Measurements from ENCODE around the gene SLC9B1.
"Not testable (repeated sequence)": the region's sequence is repeated elsewhere in the genome, so short reads cannot be mapped to it uniquely, and the experiment has no call there.

Gene SLC9B1

DNA sequence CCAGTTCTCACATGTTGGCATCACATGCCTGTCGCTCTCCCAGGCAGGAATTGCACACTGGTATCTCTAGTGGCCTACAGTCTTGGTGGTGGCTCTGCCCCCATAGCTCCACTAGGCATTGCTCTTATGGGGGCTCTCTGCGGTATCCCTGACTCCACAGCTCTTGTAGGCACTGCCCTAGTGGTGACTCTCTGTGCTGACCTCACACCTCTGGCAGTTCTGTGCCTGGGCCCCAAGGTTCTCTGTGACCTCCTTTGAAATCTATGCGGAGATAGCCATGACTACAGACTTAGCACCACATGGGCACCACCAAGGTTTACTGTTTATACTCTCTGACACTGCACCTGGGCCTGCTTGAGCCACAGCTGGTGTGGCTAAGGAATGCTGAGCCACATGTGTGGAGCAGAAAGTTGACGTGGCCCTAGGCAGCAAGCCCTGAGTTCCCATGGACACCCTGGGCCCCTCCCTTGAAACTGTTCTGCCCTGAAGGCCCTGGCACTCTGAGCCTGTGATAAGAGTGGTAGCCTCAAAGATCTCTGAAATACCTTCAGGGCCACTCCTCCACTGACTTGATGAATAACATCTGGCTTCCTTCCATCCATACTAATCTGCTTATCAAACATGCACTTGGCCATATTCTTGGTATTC lies 8.0 kb downstream of the SLC9B1 start:
- DNase-seq (ENCODE audit: low spot score) = peak; percentile 1

DNA sequence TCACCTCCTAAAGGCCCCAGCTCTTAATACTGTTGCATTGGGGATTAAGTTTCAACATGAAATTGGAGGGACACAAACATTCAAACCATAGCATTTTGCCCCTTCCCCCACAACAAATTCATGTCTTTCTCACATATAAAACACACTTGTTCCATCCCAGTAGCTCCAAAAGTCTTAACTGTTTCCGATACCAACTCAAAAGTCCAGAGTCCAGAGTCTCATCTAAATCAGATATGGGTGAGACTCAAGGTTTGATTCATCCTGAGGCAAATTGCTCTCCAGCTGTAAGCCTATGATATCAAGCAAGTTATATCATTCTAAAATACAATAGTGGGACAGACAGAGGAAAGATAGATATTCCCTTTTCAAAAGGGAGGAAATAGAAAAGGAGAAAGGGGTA lies 8.7 kb downstream of the SLC9B1 start:
- DNase-seq (ENCODE audit: low spot score) = no peak

DNA sequence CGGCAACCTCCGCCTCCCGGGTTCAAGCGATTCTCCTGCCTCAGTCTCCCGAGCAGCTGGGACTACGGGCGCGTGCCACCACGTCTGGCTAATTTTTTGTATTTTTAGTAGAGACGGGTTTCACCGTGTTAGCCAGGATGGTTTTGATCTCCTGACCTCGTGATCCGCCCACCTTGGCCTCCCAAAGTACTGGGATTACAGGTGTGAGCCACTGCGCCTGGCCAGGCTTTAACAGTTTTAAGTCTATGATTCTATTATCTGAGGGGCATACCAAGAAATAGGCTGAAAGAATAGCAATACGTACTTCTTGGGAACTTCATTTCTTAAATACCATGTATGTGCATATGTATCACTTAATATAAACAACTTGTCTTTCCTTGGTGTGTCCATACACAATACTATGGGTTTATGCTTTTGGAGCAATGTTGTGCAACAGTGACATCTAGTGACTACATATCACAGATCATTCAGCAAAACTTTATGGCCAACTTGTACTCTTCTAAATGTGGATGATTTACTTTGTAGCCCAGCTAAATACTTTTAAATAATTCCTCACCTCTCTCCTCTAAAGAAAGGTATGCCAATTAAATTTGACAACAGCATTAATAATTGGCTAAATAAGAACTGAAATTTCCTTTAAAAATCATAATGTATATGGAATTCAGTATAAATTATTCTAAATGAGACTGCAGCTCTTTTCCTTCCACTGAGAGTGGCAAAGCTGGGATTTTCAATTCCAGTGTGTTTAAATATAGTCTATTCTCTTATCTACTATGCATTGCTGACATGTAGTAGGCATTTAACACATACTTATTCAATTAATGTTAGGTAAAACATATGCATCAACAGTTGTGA lies 10.4 kb downstream of the SLC9B1 start:
- peak; percentile 25 for DNase-seq (ENCODE audit: low spot score)

DNA sequence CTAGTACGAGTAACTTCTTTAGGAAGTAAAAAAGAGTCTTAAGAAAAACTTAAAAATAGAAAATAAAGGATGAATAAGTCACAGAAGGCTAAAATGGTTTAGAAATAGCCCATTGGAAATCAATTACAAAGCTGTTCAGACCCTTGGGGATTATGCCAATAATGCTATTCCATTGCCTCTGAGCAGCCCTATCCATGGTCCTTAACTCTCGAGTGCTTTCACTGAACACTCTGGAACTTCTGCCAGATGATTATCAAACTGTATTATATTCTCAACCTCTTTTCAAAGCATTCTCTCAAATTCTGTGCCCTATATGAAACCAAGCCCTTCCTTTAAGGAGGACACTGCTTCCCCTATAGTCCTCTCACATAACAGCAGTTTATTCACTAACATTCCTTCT lies 17.0 kb downstream of the SLC9B1 start:
- DNase-seq (ENCODE audit: low spot score) = no peak

DNA sequence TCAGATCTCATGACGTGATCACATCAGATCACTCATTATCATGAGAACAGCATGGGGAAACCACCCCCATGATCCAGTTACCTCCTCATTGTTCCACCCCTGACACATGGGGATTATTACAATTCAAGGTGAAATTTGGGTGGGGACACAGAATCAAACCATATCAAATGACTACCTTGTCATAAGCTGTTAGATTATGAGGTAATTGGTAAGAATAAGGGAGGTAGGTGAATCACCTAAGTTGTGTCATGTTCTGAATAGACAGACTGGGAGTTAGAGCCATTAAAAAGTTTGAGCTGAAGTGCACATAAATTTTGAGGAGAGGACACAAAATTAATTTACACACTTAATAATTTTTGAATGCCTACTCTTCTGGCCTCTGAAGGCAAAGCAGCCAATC lies 24.7 kb downstream of the SLC9B1 start:
- no peak for DNase-seq (ENCODE audit: low spot score)

GRCh38 chr4:102993985-102994384 lies 25.5 kb downstream of the SLC9B1 start:
- not testable (repeated sequence) for DNase-seq (ENCODE audit: low spot score)

GRCh38 chr4:102988429-102989020 lies 31.0 kb downstream of the SLC9B1 start:
- DNase-seq (ENCODE audit: low spot score) = no peak

GRCh38 chr4:102981005-102981404 lies 38.5 kb downstream of the SLC9B1 start:
- DNase-seq (ENCODE audit: low spot score) = no peak

DNA sequence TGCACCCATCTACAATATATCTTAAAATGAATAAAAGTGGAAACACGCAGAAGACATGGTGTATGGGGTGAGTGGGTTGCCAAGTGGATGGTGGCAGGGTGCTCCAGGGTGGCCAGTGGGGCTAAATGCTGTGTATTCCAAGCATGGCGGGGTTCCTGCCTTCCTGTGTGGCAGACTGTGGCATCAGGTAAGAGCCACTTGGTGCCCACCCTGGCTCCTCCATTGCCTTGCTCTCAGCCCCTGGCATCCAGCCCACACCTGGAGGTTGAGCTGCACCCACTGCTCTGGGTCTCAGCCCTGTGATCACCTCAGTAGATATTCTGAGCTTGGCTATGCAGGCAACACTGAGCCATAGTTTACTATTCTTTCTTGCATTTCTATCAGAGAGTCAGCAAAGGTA lies 57.7 kb downstream of the SLC9B1 start:
- DNase-seq (ENCODE audit: low spot score) = not testable (repeated sequence)

DNA sequence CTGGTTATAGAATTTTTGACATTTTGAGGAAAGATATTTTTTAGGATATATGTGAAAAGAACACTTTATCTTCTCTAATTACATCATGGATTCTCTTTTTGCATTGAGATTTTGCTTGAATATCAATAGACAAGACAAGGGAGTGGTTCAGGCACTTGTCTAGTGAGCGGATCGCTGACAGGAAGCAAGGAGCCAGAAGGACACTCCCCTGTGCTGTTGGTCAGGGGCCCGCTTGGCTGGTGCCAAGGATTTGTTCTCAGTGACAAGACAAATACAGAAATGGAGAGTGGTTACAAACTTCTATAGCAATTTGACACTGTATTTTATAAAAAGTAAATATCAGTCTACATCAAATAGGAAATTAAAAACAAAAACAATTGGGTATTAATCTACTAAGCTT lies 60.0 kb downstream of the SLC9B1 start:
- DNase-seq (ENCODE audit: low spot score) = no peak

DNA sequence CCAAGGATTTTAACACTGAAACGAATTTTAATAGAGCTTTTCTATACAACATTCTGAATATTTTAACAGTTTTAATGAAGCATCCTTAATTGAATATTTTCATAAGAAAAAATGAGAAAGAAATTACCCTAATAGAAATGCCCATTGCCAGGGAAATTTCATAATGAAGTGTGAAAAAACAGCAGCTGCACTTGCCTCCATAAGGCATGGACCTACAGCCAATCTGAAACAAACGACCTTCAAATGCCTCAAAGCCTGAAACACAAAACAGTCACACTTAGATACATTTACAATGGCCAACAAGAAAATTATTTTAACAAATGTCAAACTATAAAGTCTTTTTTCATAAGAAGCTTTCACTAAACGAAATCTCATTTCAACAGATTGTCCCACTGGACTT lies 74.4 kb downstream of the SLC9B1 start:
- DNase-seq (ENCODE audit: low spot score) = no peak

DNA sequence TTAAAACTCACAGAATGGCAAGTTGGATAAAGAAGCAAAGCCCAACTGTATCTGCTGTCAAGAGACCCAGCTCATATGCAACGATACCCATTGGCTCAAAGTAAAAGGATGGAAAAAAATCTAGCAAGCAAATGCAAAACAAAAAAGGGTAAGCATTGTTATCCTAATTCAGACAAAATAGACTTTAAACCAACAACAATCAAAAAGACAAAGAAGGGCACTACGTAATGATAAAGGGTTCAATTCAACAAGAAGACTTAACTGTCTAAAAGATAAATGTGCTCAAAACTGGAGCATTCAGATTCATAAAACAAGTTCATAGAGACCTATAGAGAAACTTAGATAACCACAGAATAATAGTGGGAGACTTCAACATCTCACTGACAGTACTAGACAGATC lies 81.4 kb downstream of the SLC9B1 start:
- not testable (repeated sequence) for DNase-seq (ENCODE audit: low spot score)

- no peak for DNase-seq (ENCODE audit: low spot score)
Measured at GRCh38 chr4:102935716-102936115, 83.8 kb downstream of the SLC9B1 start.

GRCh38 chr4:102919697-102920096 lies 99.8 kb downstream of the SLC9B1 start:
- DNase-seq (ENCODE audit: low spot score) = not testable (repeated sequence)

DNA sequence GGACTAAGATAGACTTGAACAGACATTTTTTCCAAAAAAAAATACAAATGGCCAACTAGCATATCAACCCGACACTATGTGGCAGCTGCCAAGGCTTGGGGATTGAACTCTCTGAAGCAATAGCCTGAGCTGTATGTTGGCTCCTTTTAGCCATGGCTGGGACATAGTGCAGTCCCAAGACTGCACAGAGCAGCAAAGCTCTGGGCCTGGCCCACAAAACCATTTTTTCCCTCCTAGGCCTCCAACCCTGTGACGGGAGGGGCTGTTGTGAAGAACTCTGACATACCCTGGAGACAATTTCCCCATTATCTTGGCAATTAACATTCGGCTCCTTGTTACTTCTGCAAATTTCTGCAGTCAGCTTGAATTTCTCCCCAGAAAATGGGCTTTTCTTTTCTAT lies 100.6 kb downstream of the SLC9B1 start:
- no peak for DNase-seq (ENCODE audit: low spot score)

- no peak for DNase-seq (ENCODE audit: low spot score)
Measured at GRCh38 chr4:102901804-102902203, 117.7 kb downstream of the SLC9B1 start.

- not testable (repeated sequence) for DNase-seq (ENCODE audit: low spot score)
Measured at GRCh38 chr4:102897610-102898009, 121.9 kb downstream of the SLC9B1 start.

DNA sequence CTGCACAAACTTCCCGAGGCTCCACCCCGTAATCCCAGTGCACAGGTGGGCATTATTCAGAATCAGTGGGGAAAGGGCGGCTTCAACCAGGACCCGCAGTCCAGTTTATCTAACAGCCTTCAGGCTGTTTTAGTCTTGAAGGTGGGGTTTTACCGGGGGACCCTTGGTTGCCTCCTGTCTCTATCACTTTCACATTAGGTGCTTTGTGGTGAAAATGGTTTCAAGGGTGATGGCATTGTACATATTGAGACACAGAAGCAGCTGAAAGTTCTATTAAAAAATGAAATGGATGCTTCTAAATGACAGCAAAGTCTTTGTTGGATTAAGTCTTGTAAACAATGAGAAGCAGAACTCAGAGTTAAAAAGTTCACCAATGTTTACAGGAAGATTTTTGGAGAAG lies 123.0 kb downstream of the SLC9B1 start:
- not testable (repeated sequence) for DNase-seq (ENCODE audit: low spot score)

DNA sequence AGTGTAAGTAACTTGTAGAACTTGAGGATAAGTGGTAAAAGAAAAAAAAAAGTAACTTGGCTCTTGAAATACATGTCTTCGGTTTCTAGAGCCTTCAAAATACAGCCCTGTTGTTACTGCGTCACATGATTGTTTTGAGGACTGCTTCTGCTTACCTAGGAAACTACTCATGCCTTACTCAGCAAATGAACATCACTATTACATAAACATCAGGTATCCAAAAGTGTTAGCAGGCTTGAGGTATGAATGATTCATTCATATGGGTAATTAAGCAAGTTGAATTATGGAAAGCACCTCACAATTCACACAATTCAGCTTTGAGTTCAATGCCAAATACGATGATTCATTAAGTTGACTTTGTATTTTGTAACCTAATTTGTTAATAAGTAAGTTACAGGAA lies 129.6 kb downstream of the SLC9B1 start:
- not testable (repeated sequence) for DNase-seq (ENCODE audit: low spot score)

GRCh38 chr4:102888570-102888969 lies 130.9 kb downstream of the SLC9B1 start:
- DNase-seq (ENCODE audit: low spot score) = not testable (repeated sequence)

GRCh38 chr4:102883278-102883677 lies 136.2 kb downstream of the SLC9B1 start:
- DNase-seq (ENCODE audit: low spot score) = no peak

DNA sequence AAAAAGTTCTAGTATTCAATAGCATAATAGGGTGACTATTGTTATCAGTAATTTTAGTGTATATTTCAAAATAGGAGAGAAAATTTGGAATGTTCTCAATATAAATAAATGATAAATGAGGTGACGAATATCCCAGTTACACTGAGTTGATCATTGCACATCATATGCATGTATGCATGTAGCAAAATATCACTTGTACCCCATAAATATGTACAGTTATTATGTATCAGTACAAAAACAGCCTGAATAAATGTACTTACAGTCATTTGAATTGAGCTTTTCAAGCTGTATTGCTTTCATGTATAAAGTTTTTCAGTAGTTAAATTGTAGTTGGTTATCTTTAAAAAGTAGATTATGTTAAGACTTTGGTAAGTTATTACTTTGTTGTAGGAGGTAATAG lies 138.2 kb downstream of the SLC9B1 start:
- DNase-seq (ENCODE audit: low spot score) = no peak

GRCh38 chr4:102878901-102879300 lies 140.6 kb downstream of the SLC9B1 start:
- no peak for DNase-seq (ENCODE audit: low spot score)

All from hepatic stellate cell (primary cell).